ENCODE data around the gene YWHAB. TPM values are rescaled to one million over a fixed set of nuclear protein-coding genes. Genes with fewer than 3 reads are reported as not detected.

YWHAB gene
- total RNA-seq, 2 donors from 2014 or later = 135 to 156 TPM

DNA sequence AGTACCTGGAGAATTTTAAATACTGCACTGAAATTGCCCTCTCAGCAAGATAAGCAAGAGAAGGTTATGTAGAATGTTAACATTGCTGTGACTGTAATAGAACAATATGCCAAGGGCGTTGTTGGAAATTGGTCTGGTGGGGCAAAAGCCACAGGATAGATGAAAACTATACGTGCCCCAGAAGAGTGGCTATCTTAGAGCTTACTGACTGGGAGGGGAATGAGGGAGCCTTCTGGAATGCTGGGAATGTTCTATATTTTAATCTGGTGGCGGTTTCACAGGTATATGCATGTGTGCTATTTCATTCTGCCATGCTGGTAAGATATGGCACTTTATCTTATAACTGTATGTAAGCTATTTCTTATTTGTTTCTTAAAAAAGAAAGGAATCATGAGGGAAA lies 35.2 kb upstream of the YWHAB start:
- no peak overlapping the region for H3K27ac ChIP-seq
- H3K36me3 ChIP-seq = no peaks in the 10 kb centered on the region
- DNase-seq (ENCODE audit: low spot score) (no peak), ATAC-seq (ENCODE audit: insufficient number of reproducible peaks, low FRiP score, low read depth) (no peak)
- TF ChIP-seq, protein P1, sequence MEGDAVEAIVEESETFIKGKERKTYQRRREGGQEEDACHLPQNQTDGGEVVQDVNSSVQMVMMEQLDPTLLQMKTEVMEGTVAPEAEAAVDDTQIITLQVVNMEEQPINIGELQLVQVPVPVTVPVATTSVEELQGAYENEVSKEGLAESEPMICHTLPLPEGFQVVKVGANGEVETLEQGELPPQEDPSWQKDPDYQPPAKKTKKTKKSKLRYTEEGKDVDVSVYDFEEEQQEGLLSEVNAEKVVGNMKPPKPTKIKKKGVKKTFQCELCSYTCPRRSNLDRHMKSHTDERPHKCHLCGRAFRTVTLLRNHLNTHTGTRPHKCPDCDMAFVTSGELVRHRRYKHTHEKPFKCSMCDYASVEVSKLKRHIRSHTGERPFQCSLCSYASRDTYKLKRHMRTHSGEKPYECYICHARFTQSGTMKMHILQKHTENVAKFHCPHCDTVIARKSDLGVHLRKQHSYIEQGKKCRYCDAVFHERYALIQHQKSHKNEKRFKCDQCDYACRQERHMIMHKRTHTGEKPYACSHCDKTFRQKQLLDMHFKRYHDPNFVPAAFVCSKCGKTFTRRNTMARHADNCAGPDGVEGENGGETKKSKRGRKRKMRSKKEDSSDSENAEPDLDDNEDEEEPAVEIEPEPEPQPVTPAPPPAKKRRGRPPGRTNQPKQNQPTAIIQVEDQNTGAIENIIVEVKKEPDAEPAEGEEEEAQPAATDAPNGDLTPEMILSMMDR (IDR thresholded peaks at IDR 0.05) = no peak
- H3K9me3 ChIP-seq = no peaks in the 10 kb centered on the region
- H3K27me3 ChIP-seq (replicated peaks; ENCODE audit: insufficient read depth) = no peaks in the 10 kb centered on the region
- no peaks in the 10 kb centered on the region for H3K4me1 ChIP-seq (ENCODE audit: control insufficient read depth in 1 of 2, low read depth in 2 of 2)
- no peak overlapping the region for H3K4me3 ChIP-seq

DNA sequence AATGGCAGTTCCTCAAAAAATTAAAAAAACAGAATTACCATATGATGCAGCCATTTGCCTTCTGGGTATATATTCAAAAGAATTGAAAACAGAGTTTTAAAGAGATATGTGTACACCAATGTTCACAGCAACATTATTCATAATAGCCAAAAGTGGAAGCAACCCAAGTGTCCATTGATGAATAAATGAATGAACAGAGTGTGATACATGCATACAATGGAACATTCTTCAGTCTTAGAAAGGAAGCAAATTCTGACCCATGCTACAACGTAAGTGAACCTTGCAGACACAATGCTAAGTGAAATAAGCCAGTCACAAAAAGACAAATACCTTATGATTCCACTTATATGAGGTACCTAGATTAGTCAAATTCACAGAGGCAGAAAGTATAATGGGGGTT lies 34.7 kb upstream of the YWHAB start:
- Histone ChIP-seq H3K27ac (no peak overlapping the region), H3K36me3 (no peaks in the 10 kb centered on the region), H3K9me3 (no peaks in the 10 kb centered on the region), H3K4me3 (no peak overlapping the region), H3K4me1 (ENCODE audit: control insufficient read depth in 1 of 2, low read depth in 2 of 2) (no peaks in the 10 kb centered on the region), H3K27me3 (replicated peaks; ENCODE audit: insufficient read depth) (no peaks in the 10 kb centered on the region)
- ATAC-seq (ENCODE audit: insufficient number of reproducible peaks, low FRiP score, low read depth) (no peak), DNase-seq (ENCODE audit: low spot score) (no peak)
- TF ChIP-seq, protein P1 (IDR thresholded peaks at IDR 0.05) = no peak

DNA sequence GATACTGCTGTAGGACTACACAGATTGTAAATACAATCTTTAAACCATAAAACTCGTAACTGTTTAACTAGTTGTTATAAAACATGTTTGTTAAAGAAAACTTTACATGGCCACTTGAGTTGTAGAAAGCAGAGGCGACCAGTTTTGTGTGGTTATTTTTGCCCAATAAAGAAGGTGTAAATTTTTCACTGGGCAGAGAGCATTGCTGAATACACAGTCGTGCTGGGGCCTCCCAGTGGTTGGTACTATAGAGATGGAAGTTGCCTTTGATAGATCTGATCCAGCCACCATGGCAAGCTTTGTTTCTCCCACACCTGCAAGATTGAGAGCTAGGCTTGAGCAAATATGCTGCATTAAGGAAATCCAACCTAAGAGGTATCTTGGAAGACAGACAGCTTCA lies 34.0 kb upstream of the YWHAB start:
- TF ChIP-seq, protein P1 (IDR thresholded peaks at IDR 0.05) = no peak
- DNase-seq (ENCODE audit: low spot score) (no peak), ATAC-seq (ENCODE audit: insufficient number of reproducible peaks, low FRiP score, low read depth) (no peak)
- Histone ChIP-seq H3K27me3 (replicated peaks; ENCODE audit: insufficient read depth) (no peaks in the 10 kb centered on the region), H3K27ac (no peak overlapping the region), H3K4me3 (no peak overlapping the region), H3K9me3 (no peaks in the 10 kb centered on the region), H3K36me3 (no peaks in the 10 kb centered on the region), H3K4me1 (ENCODE audit: control insufficient read depth in 1 of 2, low read depth in 2 of 2) (no peaks in the 10 kb centered on the region)

DNA sequence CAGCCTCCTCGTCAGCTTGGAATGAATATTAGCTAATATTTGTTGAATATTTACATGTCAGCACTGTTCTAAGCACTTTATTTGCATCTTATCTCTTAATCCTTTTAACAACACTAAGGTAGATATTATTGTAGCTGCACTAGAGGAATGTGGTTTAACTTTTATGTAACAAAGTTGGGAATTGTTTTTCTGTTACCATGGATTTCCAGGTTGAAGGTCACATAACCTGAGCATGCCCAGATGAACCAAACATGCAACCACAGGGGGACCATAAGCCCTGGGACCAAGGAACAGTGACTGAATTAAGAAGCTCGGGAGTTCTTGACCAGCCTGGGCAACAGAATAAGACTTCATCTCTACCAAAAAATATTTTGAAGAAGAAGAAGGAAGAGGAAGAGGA lies 29.1 kb upstream of the YWHAB start:
- no peak overlapping the region for H3K27ac ChIP-seq
- DNase-seq (ENCODE audit: low spot score) (no peak), ATAC-seq (ENCODE audit: insufficient number of reproducible peaks, low FRiP score, low read depth) (no peak)
- no peaks in the 10 kb centered on the region for H3K36me3 ChIP-seq
- no peak overlapping the region for H3K4me3 ChIP-seq
- no peaks in the 10 kb centered on the region for H3K27me3 ChIP-seq (replicated peaks; ENCODE audit: insufficient read depth)
- no peaks in the 10 kb centered on the region for H3K9me3 ChIP-seq
- TF ChIP-seq, protein P1 (IDR thresholded peaks at IDR 0.05) = no peak
- H3K4me1 ChIP-seq (ENCODE audit: control insufficient read depth in 1 of 2, low read depth in 2 of 2) = peaks cover 31 to 44% of the 10 kb centered on the region in 2 donors

DNA sequence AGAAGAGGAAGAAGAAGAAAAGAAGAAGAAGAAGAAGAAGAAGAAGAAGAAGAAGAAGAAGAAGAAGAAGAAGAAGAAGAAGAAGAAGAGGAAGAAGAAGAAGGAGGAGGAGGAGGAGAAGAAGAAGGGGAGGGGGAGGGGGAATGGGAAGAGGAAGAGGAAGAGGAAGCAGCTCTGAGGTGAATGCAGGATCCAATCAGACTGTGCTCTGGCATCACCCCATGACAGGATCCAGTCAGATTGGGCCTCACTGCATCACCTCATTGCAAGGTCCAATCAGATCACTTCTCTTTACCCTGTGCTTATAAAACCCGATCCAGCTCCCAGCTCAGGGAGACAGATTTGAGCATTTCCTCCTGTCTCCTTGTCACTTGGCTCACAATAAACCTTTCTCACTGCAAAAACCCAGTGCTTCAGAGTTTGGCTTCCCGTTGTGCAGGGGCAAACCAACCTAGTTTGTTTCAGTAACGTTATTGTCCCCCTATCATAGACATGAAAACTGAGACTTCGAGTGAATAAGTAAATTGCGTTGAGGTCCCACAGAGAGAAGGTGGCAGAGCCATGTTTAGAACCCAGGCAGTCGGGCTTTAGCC lies 28.6 kb upstream of the YWHAB start:
- Histone ChIP-seq H3K9me3 (no peaks in the 10 kb centered on the region), H3K4me3 (no peak overlapping the region), H3K27me3 (replicated peaks; ENCODE audit: insufficient read depth) (no peaks in the 10 kb centered on the region), H3K36me3 (no peaks in the 10 kb centered on the region), H3K27ac (no peak overlapping the region), H3K4me1 (ENCODE audit: control insufficient read depth in 1 of 2, low read depth in 2 of 2) (peaks cover 31 to 46% of the 10 kb centered on the region in 2 donors)
- ATAC-seq (ENCODE audit: insufficient number of reproducible peaks, low FRiP score, low read depth) (no peak), DNase-seq (ENCODE audit: low spot score) (no peak)
- TF ChIP-seq, protein P1 (IDR thresholded peaks at IDR 0.05) = no peak

Data from thoracic aorta (tissue), 2 donors.